Right atrium auricular region (tissue), 2 donors: Measurements from ENCODE around the gene CDR2L. TPM values are rescaled to one million over a fixed set of nuclear protein-coding genes. Genes with fewer than 3 reads are reported as not detected.

ENCODE experiments used
- DNase-seq: peaks from one replicate; pipeline ENCODE4 v3.0.0-alpha.2; 2019; ENCODE audit warnings: low spot score
- H3K27ac ChIP-seq, 2 donors: fragments of 200-600 bp; sonication (generic); 1 replicate in 1 of 2; 2 replicates in 1 of 2; pipeline ENCODE4 v1.5.1; 2016 to 2019
- H3K27me3 ChIP-seq, 2 donors: fragments of 200-600 bp; sonication (generic); one replicate each; pipeline versions ENCODE4 v1.5.1 to v1.6.0; 2017 to 2019
- H3K36me3 ChIP-seq: fragments of 200-600 bp; sonication (generic); one replicate; pipeline ENCODE4 v1.5.1; 2016
- H3K4me1 ChIP-seq, 2 donors: fragments of 200-600 bp; sonication (generic); one replicate each; pipeline versions ENCODE4 v1.5.1 to v1.6.0; 2017 to 2019
- H3K4me3 ChIP-seq, 2 donors: fragments of 200-600 bp; sonication (generic); 1 replicate in 1 of 2; 2 replicates in 1 of 2; pipeline ENCODE4 v1.5.1; 2017 to 2019; ENCODE audit warnings: mild to moderate bottlenecking in 1 of 2, moderate library complexity in 1 of 2
- H3K9me3 ChIP-seq, 2 donors: fragments of 200-600 bp; sonication (generic); one replicate each; pipeline ENCODE4 v1.5.1; 2019
- total RNA-seq, 2 donors: library from RNA; depleted of rRNA; stranded (reverse); fragments of >200 nt; gene quantifications; one replicate each; pipeline ENCODE4 v1.1.0, GENCODE V29; 2016
- TF ChIP-seq, protein P1 (sequence below), 2 donors: fragments of 200-600 bp; sonication (generic); IDR thresholded peaks; one replicate each; pipeline ENCODE4 v1.5.1; 2019; ENCODE audit warnings: antibody characterized with exemption in 2 of 2

CDR2L gene
- total RNA-seq, 2 donors from 2014 or later = 13.6 to 28.8 TPM

DNA sequence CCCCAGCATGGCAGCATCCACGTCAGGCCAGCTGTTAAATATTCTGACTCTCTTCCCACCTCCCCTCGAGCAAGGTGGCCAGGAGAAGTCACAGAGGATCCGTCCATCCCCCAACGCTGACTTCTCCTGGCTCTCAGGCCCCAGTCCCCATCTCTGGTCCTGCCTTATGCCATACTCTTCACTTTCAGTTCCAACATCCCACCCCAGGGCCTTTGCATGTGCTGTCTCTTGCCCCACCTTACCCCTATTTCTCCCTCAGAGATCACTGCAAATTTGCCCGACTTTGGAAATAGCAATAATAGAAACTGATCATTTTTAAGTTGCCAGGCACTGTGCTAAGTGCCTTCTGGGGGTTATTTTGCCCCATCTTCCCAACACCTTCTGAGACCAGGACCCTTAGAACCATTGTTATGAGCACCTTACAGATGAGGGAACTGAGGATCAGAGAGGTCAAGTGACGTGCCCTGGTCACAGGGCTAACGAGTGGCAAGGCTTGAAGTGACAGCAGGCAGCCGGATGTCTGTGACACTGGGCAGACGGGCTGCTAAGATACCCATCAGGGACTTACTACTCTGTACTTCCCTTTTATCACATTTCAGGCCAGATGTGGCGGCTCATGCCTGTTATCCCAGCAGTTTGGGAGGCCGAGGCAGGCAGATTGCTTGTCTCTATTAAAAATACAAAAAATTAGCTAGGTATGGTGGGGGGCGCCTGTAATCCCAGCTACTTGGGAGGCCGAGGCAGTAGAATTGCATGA lies 32.6 kb upstream of the CDR2L start:
- no peaks in the 10 kb centered on the region for H3K36me3 ChIP-seq
- no peaks in the 10 kb centered on the region for H3K9me3 ChIP-seq
- H3K4me1 ChIP-seq = no peaks in the 10 kb centered on the region
- no peak for DNase-seq
- TF ChIP-seq, protein P1, sequence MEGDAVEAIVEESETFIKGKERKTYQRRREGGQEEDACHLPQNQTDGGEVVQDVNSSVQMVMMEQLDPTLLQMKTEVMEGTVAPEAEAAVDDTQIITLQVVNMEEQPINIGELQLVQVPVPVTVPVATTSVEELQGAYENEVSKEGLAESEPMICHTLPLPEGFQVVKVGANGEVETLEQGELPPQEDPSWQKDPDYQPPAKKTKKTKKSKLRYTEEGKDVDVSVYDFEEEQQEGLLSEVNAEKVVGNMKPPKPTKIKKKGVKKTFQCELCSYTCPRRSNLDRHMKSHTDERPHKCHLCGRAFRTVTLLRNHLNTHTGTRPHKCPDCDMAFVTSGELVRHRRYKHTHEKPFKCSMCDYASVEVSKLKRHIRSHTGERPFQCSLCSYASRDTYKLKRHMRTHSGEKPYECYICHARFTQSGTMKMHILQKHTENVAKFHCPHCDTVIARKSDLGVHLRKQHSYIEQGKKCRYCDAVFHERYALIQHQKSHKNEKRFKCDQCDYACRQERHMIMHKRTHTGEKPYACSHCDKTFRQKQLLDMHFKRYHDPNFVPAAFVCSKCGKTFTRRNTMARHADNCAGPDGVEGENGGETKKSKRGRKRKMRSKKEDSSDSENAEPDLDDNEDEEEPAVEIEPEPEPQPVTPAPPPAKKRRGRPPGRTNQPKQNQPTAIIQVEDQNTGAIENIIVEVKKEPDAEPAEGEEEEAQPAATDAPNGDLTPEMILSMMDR (IDR thresholded peaks at IDR 0.05) = no peak
- H3K27me3 ChIP-seq = no peaks in the 10 kb centered on the region
- H3K27ac ChIP-seq = no peak overlapping the region
- H3K4me3 ChIP-seq = no peak overlapping the region

DNA sequence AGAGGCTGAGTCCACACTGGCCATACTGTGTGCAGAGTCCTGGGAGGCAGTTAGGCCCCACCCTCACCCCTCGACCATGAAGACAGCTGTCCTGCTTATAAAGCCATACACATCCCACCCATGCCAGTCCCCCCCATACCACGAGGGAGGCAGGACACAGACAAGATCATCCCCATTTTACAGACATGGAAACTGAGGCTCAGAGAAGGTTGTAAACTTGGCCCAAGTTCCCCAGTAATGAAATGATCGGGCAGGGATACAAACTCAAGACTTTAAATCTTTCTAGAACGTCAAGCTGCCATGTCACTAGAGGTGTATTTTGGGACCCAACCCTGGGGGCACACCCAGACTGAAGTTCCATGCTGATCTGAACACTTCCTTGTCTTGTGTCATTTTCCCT lies 31.3 kb upstream of the CDR2L start:
- H3K27me3 ChIP-seq = no peaks in the 10 kb centered on the region
- TF ChIP-seq, protein P1 (IDR thresholded peaks at IDR 0.05) = no peak
- H3K36me3 ChIP-seq = no peaks in the 10 kb centered on the region
- H3K9me3 ChIP-seq = no peaks in the 10 kb centered on the region
- no peak for DNase-seq
- H3K27ac ChIP-seq = no peak overlapping the region
- H3K4me1 ChIP-seq = no peaks in the 10 kb centered on the region
- H3K4me3 ChIP-seq = no peak overlapping the region

DNA sequence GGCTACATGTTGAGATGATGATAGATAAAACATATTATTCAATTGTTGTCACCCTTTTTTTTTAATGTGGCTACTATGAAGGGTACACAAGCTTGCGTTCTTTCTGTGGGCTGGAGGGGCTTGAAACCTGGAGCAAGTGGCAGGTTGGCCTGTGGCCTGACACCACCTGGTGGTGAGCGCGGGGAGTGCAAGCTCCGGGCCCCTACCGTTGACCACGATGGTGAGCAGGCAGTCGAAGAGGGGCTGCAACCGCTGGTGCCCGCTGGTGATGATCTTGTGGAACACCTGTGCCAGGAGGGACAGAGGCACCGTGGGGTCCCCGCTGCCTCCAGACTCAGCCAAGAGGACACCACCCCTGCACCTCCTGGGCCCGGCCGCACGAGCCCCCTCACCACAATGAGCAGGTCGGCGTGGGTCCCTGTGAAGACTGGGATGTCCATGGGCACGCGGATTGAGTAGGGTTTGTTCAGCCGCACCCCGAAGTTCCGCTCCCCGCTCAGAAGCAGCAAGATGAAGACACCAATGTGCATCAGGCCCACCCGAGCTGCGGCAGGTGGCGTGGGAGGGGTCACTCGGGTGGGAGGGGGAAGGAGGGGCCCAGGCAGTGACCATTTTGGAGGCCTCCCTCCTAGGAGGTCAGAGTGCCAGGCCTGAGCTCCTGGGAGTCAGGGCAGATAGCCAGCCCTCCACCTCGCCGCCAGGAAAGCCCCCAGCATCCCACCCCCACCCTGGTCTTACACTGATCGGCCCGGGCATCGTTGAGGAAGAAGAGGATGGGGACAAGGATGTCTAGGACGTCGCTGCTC lies 29.3 kb upstream of the CDR2L start:
- Histone ChIP-seq H3K4me3 (no peak overlapping the region), H3K27ac (no peak overlapping the region), H3K27me3 (no peaks in the 10 kb centered on the region), H3K4me1 (no peaks in the 10 kb centered on the region), H3K9me3 (no peaks in the 10 kb centered on the region), H3K36me3 (no peaks in the 10 kb centered on the region)
- peak; percentile 77 for DNase-seq
- TF ChIP-seq, protein P1 (IDR thresholded peaks at IDR 0.05) = peak; percentile 90 to 96

DNA sequence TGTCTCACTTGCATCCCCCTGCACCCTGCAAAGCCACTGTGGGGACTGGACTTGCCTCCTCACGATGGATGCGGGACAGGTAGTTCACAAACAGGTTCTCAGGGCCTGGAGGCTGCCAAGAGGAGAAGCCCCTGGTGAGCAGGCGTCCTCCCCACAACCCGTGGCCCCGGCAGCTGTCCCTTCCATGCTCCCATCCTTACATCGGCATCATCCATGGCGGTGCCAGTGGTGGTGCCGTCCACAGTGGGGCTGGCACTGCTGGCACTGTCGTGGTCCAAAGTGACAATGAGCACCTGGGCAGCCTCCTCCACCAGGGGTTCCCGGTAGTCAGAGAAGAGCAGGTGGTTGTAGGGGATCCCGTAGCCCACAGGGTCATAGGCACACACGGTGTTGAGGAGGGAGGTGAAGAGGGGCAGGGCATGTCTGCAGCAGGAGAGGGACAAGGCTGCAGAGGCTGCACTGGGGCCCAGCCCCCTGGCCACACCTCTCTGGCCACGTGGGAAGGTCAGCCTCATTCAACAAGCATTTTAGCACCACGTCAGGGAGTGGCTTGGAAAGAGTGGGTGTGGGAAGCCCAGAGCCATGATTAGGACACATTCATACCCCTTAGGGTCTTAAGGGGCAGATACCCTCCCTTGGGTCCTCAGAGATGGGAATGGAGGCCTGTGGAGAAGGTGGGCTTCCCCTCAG lies 27.5 kb upstream of the CDR2L start:
- TF ChIP-seq, protein P1 (IDR thresholded peaks at IDR 0.05) = no peak
- H3K27me3 ChIP-seq = no peaks in the 10 kb centered on the region
- DNase-seq = no peak
- H3K36me3 ChIP-seq = no peaks in the 10 kb centered on the region
- H3K27ac ChIP-seq = no peak overlapping the region
- no peaks in the 10 kb centered on the region for H3K9me3 ChIP-seq
- no peak overlapping the region for H3K4me3 ChIP-seq
- H3K4me1 ChIP-seq = no peaks in the 10 kb centered on the region

DNA sequence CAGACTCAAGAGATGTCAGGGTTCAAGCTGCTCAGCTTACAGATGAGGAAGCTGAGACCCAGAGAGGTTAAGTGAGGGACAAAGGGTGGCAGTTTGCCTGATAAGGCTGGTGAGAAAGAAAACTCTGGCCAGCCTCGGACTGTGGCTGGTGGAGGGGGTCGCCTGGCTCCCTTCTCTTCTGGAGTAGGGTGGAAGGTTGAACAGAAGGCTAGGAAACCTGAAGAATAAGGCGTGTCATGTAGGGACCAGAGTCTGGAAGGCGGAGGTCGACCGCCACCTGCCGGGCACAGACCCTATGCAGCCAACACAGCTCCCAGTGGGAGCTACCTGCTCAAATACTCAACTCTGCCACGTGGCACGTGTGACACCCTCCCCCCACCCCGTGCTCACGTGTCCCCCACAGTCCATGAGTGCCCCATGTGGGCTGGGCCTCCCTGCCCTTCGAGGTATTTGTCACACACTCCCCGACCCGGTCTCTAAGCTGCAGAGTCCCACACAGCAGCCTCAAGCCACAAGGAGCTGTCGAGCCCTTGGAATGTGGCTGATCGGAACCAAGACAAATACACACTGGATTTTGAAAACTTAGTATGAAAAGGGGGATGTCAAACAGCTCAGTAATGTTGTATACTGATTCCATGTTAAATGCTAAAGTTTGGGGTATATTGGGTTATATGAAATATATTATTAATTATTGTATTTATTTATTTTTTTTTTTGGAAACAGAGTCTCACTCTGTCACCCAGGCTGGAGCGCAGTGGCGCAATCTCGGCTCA lies 26.7 kb upstream of the CDR2L start:
- Histone ChIP-seq H3K27ac (no peak overlapping the region), H3K4me1 (no peaks in the 10 kb centered on the region), H3K9me3 (no peaks in the 10 kb centered on the region), H3K4me3 (no peak overlapping the region), H3K27me3 (no peaks in the 10 kb centered on the region), H3K36me3 (no peaks in the 10 kb centered on the region)
- DNase-seq = no peak
- TF ChIP-seq, protein P1 (IDR thresholded peaks at IDR 0.05) = no peak
